Inferior parietal cortex (tissue), 1 donor: Measurements from ENCODE around the gene RIMBP2.

Experiments used
- DNase-seq: peaks from one replicate; pipeline ENCODE4 v3.0.0-alpha.2; 2016; ENCODE audit errors: extremely low spot score

Gene RIMBP2

DNA sequence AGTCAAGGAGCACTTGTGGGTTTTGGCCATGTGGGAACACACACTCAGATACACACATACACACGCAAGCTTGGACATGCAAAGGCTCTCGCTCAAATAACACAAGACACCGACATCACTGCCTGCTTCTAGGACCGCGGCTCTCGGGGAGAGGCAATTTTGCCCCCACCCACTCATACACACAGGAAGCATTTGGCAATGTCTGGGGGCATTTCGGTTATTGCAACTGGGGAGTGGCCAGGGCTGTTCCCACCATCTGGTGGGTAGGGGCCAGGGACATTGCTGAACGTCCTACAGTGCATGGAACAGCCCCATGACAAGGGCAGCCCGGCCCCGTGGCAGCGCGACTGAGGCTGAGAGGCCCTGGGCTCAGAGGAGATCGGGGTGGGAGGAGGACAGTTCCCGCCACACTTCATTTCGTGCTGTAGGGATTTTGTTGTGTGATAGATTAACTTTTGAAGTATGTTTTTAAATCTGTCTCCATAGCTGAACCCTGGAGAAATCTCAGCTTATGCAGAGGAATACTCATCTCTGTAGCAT is 35.6 kb downstream of the RIMBP2 start:
- DNase-seq: no peak

- no peak for DNase-seq
These were observed 38.0 kb downstream of the RIMBP2 start for GRCh38 chr12:130677957-130678558.

DNA sequence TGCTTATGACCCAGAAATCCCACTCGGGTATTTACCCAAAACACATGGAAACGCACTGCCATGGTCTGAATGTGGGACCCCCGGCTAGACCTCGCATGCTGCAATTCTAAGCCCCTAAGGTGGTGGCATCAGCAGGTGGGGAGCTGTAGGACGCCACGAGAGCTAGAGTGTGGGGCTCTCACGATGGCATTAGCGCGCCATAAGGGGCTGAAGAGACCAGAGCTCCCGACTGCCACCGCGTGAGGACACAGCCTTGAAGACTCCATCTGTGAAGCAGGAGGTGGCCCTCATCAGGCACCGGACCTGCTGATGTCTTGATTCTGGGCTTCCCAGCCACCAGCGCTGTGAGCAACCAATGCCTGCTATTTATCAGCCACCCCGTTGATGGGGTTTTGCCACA is 40.3 kb downstream of the RIMBP2 start:
- DNase-seq: no peak

DNA sequence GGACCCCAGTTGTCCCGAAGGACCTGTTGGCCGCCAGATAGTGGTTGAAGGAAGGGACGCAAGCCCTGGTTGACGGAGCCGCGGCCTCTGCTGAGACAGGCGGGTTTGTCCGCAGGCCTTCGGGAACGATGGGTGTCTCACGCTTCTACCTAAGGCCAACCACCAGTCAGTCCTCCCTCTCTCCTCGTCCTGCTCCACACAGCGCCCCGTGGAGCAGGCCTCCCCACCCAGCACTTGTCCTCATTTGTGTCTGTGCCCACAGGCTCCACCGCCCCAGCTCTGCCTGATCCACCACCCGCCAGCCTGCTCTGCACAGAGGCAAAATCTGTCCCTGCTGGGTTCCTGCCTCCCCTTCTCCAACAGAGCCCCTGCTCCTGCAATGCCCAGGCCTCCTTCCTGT is 41.0 kb downstream of the RIMBP2 start:
- no peak for DNase-seq

DNA sequence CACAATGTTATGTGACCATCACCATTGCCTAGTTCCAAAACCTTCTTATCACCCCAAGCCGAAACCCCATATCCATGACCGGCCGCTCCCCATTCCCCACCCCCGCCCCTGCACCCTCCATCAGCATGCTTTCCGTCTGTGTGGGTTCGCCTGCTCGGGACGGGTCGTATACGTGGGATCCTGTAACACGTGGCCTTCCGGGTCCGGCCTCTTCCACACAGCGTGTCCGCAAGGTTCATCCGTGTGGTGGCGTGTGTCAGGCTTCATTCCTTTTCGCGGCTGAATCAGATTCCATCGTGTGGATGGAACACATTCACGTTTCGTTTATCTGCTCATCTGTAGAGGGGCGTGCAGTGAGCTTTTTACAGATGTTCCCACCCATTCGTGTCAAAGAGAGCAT is 41.4 kb downstream of the RIMBP2 start:
- DNase-seq: no peak

DNA sequence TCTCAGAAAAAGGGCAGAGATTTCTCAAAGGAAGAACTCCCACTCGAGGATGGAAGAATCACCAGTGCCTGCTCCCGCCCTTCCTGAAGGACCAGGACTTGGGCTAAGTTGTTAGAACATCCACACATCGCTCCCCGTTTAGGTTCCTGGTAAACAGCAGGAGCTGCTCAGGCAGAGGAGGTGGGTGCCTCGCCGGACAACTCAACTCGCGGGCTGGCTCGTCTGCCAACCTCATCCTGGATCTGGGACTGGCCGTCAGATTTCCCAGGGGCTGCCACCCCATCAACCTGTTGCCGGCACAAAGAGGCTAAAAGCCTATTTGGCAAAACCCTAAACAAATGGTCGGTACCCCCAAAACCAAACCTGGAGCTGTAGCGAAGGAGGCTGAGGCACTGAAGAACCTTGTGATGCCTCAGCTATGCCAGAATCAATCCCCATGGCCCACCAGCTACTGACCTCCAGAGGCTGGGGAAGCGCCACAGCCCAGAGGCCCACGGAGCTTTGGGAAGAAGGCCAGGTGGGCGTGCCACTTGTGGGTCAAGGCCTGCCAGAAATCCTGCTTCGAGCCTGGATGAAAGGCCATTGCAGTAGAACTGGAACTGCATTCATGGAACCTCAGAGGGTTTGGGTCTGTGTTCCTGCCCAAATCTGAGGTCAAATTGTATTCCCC is 42.9 kb downstream of the RIMBP2 start:
- no peak for DNase-seq

DNA sequence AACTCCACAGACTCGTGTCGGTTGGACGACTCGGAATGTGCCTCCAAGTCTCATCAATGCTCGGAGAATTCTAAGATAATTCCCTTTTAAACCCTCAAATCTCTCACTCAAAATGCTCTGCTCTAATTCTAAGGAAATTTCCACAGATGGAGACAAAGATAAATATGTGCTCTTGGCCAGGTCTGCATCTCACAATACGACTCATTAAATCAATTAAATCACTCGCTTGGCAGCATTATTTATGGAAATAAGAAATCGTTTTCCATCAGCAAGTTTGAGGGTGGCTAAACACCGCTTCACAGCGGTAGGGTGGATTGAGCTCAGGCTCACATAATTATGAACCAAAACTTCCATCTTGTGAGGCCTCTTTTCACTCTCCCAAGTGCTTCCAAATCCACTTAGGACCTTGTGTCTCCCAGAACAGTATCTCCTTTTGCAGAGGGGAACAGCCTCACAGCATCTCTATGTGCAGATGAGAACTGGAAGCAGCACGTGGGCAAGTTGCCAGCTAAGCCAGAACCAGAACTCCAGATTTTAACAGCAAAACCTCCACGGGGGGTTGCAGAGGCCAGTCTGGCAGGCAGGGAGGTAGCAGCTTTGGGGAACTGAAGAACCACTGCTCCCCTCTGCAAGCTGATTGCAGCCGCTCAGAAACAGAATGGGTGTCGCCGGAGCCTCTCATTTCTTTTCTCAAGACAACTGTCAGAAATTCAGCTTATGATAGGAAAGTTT is 43.8 kb downstream of the RIMBP2 start:
- DNase-seq: no peak

DNA sequence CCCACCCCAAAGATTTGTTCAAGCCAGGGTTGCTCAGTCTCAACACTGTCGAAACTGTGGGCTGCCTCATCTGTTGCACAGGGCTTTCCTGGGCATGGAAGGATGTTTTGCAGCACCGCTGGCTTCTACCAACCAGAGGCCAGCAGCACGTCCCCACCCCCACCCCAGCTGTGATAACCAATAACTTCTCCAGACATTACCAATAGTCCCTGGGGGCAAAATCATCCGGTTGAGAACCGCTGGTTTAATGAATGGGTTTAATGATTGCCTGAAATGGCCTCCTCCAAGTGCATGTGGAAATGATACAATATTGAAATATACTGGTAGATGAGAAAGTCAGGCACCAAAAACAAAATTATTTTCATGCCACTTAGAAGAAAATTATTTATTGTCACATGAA is 44.5 kb downstream of the RIMBP2 start:
- DNase-seq: no peak

- DNase-seq: no peak
These were observed 46.3 kb downstream of the RIMBP2 start for GRCh38 chr12:130669797-130670196.

GRCh38 chr12:130669205-130669557 is 46.9 kb downstream of the RIMBP2 start:
- no peak for DNase-seq

GRCh38 chr12:130668286-130669204 is 47.6 kb downstream of the RIMBP2 start:
- no peak for DNase-seq

GRCh38 chr12:130667421-130667960 is 48.6 kb downstream of the RIMBP2 start:
- no peak for DNase-seq

- DNase-seq: no peak
These were observed 49.5 kb downstream of the RIMBP2 start for GRCh38 chr12:130666645-130667044.

DNA sequence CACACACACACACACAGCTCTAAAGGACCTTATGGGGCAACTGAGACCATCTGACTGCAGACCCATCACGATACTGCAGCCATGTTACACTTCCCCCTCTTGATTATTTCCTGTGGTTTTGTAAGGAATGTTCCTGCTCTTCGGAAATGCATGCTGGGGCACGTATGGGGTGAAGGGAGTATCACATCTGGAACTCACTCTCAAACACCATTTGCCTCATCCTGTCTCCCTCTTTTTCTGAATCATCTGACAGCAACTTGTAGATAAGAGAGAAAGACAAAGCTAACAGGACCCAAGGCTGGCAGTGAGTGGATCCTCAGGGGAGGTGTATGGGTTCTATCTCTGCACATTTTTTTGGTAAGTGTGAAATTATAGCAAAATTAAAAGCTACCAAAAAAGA is 50.3 kb downstream of the RIMBP2 start:
- DNase-seq: no peak

- DNase-seq: no peak
These were observed 51.3 kb downstream of the RIMBP2 start for GRCh38 chr12:130664772-130665171.

GRCh38 chr12:130664252-130664651 is 51.8 kb downstream of the RIMBP2 start:
- no peak for DNase-seq

- no peak for DNase-seq
These were observed 52.6 kb downstream of the RIMBP2 start for GRCh38 chr12:130663514-130663913.

DNA sequence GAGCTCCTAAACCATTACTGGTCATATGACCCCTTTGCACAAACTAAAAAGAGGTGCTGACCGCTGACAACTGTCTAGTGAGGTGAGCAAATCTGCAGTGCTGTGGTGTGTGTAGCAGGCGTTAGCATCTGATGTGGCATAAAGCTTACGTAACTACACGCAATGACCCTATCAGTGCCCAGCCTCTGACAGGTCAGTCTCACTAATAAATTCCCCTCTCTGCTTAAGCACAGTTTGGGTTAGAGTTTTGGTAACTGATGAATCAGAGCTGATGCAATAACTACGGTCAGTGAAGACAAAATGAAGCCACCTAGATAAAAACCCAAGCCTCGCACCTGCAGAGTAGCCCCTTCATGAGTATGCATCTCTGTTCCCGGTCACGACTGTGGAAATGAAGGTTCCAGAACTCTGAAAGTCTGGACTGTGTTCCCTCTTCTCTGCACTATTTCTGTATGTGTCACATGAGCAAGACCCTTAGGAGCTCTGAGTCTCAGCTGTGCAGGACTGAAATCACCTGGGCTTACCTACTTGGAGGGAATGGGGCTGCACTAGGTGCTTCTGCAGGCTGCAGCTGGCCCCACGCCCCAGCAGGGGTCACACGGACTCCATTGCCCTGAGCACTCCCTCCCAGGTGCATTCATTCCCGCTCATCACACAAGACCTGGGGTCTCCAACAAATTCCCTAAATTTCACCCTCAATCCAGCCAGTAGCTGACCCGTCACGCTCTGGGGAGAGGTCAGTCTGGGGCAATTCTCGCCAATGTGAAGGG is 54.4 kb downstream of the RIMBP2 start:
- no peak for DNase-seq

DNA sequence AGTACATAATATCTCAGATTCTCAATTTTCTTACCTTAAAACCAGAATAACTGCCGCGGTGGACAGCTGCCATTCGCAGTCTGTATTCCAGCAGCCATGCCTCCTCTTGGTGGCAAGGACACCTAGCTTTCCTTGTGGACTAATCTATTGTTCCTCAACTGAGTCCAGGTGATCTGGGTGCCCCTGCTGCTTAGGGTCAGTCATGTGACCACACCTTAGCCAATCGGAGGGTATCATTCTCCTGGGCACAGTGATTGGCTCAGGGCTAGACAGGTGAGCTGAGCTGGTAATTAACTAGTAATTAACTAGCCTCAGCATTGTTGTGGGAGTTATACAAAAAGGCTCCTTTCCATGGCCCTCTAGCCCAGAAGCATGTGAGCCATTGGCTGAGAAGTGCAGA is 55.0 kb downstream of the RIMBP2 start:
- no peak for DNase-seq

DNA sequence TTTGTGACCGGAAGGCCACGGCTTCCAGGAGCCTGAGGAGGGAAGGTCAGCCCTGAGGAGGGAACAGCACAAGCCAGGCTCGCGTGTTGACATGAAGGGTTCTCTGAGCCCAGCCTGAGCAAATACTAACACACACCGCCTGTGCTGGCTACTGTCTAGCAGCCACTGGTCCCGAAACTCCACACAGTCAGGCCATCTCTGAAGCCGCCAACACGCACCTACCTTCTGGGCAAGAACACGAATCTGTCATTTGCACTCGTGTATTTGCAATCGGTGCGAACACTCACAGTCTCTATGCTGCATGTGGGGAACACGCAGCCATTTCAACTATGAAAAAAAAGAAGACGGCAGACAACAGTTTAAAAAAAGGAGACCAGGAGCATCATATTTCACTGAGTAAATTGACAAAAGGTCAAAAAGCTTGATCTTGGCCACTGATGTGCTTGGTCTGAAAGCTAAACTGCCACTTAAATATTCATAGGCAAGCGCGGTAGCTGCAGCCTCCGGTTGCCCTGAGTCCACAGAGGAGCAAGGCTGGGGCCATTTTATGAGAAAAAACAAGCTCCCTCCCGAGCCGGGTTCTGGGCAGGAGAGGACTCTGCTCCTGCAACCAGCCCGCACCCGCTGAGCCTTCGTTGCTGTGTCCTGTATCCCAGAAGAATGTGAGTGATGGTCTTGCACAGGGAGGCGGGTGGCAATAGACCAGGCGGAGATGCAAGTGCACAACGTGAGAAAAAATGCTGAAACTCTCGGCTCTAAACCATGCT is 57.8 kb downstream of the RIMBP2 start:
- DNase-seq: no peak
